Ishikawa (cell line): ENCODE results near the gene LARP6.

Experiments used
- CEBPB ChIP-seq: IDR thresholded peaks from 2 replicates; pipeline ENCODE4 v1.6.1; 2012
- CREB1 ChIP-seq: IDR thresholded peaks from 2 replicates; pipeline ENCODE4 v1.6.1; 2012; ENCODE audit warnings: low read depth
- EGR1 ChIP-seq: IDR thresholded peaks from 2 replicates; pipeline ENCODE4 v1.6.1; 2012
- EP300 ChIP-seq: IDR thresholded peaks from 2 replicates; pipeline ENCODE4 v1.6.1; 2012; ENCODE audit warnings: borderline replicate concordance
- FOXM1 ChIP-seq: IDR thresholded peaks from 2 replicates; pipeline ENCODE4 v1.6.1; 2012; ENCODE audit warnings: low read depth, borderline replicate concordance
- NFIC ChIP-seq: IDR thresholded peaks from 2 replicates; pipeline ENCODE4 v1.6.1; 2012
- RAD21 ChIP-seq: IDR thresholded peaks from 2 replicates; pipeline ENCODE4 v1.6.1; 2012; ENCODE audit warnings: low read depth
- TAF1 ChIP-seq: IDR thresholded peaks from 2 replicates; pipeline ENCODE4 v1.6.1; 2012; ENCODE audit warnings: low read depth, mild to moderate bottlenecking
- TCF12 ChIP-seq: IDR thresholded peaks from 2 replicates; pipeline ENCODE4 v1.6.1; 2012; ENCODE audit warnings: low read depth
- TEAD4 ChIP-seq: IDR thresholded peaks from 2 replicates; pipeline ENCODE4 v1.6.1; 2012
- YY1 ChIP-seq: IDR thresholded peaks from 2 replicates; pipeline ENCODE4 v1.6.1; 2012; ENCODE audit warnings: low read depth
- ZBTB7A ChIP-seq: IDR thresholded peaks from 2 replicates; pipeline ENCODE4 v1.6.1; 2012; ENCODE audit warnings: low read depth
- TF ChIP-seq, protein P1 (sequence below): IDR thresholded peaks from 2 replicates; pipeline ENCODE4 v1.6.1; 2012
- TF ChIP-seq, protein P2 (sequence below): IDR thresholded peaks from 2 replicates; pipeline ENCODE4 v1.6.1; 2012; ENCODE audit warnings: low read depth, mild to moderate bottlenecking
- TF ChIP-seq, protein P3 (sequence below): IDR thresholded peaks from 2 replicates; pipeline ENCODE4 v1.6.1; 2012

LARP6 gene

DNA sequence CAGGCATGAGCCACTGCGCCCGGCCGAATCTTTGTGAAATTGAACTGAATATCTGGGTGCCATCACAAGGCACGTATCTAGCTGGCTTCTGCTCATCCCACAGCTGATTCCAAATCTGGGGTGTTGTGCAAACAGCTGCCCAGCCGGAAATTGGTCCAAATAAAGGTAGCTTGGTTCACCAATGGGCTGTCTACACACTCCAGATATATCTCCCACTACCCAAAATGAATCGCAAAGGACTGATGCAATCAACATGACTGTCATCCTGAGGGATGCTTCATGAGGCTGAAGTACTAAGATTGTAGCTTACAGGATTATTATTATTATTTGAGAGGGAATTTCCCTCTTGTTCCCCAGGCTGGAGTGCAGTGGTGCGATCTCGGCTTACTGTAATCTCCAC is 28.1 kb downstream of the LARP6 start:
- TF ChIP-seq TCF12 (no peak), YY1 (no peak)

DNA sequence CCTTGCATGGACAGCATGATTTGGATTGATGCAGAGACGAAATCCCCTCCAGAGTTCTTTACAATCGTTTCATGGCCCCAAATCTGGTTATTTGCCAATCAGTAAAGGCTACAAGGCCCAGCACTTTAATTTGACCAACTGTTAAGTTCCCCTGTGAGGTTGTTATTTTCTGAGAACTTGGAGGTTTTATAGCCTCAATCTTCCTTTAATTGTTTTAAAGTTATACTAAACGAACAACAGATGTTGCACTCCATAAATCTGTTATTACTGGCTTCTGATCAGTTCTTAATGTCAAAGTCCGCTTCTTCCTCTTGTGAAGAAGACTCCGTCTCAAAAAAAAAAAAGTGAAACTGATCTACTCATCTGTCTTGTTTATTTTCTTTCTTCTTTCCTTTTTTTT is 30.8 kb downstream of the LARP6 start:
- TF ChIP-seq, protein P1, sequence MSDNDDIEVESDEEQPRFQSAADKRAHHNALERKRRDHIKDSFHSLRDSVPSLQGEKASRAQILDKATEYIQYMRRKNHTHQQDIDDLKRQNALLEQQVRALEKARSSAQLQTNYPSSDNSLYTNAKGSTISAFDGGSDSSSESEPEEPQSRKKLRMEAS: no peak
- no peak for TF ChIP-seq TCF12
- no peak for TF ChIP-seq EP300
- no peak for TF ChIP-seq ZBTB7A
- no peak for TF ChIP-seq NFIC
- TF ChIP-seq EGR1: no peak
- no peak for TF ChIP-seq RAD21
- no peak for TF ChIP-seq CREB1
- no peak for TF ChIP-seq FOXM1
- no peak for TF ChIP-seq YY1
- TF ChIP-seq CEBPB: no peak
- TF ChIP-seq, protein P2, sequence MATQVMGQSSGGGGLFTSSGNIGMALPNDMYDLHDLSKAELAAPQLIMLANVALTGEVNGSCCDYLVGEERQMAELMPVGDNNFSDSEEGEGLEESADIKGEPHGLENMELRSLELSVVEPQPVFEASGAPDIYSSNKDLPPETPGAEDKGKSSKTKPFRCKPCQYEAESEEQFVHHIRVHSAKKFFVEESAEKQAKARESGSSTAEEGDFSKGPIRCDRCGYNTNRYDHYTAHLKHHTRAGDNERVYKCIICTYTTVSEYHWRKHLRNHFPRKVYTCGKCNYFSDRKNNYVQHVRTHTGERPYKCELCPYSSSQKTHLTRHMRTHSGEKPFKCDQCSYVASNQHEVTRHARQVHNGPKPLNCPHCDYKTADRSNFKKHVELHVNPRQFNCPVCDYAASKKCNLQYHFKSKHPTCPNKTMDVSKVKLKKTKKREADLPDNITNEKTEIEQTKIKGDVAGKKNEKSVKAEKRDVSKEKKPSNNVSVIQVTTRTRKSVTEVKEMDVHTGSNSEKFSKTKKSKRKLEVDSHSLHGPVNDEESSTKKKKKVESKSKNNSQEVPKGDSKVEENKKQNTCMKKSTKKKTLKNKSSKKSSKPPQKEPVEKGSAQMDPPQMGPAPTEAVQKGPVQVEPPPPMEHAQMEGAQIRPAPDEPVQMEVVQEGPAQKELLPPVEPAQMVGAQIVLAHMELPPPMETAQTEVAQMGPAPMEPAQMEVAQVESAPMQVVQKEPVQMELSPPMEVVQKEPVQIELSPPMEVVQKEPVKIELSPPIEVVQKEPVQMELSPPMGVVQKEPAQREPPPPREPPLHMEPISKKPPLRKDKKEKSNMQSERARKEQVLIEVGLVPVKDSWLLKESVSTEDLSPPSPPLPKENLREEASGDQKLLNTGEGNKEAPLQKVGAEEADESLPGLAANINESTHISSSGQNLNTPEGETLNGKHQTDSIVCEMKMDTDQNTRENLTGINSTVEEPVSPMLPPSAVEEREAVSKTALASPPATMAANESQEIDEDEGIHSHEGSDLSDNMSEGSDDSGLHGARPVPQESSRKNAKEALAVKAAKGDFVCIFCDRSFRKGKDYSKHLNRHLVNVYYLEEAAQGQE: no peak
- no peak for TF ChIP-seq TEAD4
- TF ChIP-seq, protein P3, sequence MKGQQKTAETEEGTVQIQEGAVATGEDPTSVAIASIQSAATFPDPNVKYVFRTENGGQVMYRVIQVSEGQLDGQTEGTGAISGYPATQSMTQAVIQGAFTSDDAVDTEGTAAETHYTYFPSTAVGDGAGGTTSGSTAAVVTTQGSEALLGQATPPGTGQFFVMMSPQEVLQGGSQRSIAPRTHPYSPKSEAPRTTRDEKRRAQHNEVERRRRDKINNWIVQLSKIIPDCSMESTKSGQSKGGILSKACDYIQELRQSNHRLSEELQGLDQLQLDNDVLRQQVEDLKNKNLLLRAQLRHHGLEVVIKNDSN: no peak
- TF ChIP-seq TAF1: no peak

DNA sequence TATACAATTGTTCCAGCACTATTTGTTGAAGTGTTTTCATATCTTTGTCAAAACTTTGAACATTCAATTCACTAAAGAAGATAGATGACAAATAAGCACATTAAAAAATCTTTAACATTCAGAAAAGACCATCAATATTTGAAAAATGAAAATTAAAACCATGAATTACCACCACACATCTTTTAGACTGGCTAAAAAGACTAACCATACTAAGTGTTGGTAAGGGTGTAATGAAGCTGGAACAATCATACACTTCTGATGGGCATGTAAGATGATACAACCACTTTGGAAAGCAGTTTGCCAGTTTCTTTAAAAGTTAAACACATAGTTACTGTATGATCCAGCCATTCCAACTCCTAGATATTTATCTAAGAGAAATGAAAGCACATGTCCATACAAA is 33.7 kb downstream of the LARP6 start:
- no peak for TF ChIP-seq CREB1
- TF ChIP-seq TAF1: no peak
- no peak for TF ChIP-seq TEAD4
- TF ChIP-seq RAD21: no peak
- TF ChIP-seq EGR1: no peak
- TF ChIP-seq, protein P2: no peak
- TF ChIP-seq ZBTB7A: no peak
- TF ChIP-seq CEBPB: no peak

DNA sequence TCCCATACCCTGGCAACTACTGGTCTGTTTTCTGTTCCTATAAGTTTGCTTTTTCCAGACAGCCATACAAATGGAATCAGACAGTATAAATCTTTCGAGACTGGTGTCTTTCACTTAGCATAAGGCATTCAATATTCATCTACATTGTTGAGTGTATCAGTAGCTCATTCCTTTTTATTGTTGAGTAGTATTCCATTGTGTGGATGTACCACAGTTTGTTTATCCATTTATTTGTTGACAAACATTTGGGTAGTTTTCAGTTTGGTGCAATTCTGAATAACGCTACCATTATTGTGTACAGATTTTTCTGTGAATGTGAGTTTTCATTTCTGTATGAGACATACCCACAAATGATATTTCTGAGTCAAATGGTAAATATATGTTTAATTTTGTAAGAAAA is 35.4 kb downstream of the LARP6 start:
- TF ChIP-seq EGR1 (no peak), ZBTB7A (no peak), TAF1 (no peak)
- TF ChIP-seq, protein P2: no peak
- TF ChIP-seq, protein P1: no peak

DNA sequence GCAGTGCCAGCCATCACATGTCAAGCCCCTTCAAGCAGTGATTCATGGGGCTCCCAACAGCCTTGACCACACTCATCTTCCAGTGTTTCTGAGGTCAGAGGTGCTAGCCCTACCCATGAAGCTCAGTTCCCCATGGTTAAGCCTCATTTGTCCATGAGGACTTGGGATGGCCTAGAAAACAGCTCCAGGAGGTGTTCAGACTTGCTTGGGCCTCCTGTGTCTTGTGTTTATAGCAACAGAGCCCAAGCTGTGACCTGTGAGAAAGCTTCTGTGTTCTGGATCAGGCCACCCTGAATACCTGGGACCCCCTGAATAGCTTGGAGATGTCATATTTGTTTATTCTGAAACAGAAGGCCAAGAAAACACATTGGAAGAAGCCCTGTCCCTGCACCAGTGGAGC is 36.7 kb downstream of the LARP6 start:
- TF ChIP-seq EGR1 (no peak), NFIC (no peak), EP300 (no peak), TEAD4 (no peak), FOXM1 (no peak), TAF1 (no peak), TCF12 (no peak), YY1 (no peak), ZBTB7A (no peak), RAD21 (no peak), CEBPB (no peak)
- TF ChIP-seq, protein P2: no peak
- TF ChIP-seq, protein P1: no peak
- TF ChIP-seq, protein P3: no peak
